ENCODE data around the gene CDPF1. TPM values are rescaled to one million over a fixed set of nuclear protein-coding genes. Genes with fewer than 3 reads are reported as not detected.

The CDPF1 gene
- total and polyA plus RNA-seq, 2 of the 13 experiments (the other 11 are each of a cell fraction or from before 2014, with no cell fraction given), result 5.2 to 8.1 TPM

DNA sequence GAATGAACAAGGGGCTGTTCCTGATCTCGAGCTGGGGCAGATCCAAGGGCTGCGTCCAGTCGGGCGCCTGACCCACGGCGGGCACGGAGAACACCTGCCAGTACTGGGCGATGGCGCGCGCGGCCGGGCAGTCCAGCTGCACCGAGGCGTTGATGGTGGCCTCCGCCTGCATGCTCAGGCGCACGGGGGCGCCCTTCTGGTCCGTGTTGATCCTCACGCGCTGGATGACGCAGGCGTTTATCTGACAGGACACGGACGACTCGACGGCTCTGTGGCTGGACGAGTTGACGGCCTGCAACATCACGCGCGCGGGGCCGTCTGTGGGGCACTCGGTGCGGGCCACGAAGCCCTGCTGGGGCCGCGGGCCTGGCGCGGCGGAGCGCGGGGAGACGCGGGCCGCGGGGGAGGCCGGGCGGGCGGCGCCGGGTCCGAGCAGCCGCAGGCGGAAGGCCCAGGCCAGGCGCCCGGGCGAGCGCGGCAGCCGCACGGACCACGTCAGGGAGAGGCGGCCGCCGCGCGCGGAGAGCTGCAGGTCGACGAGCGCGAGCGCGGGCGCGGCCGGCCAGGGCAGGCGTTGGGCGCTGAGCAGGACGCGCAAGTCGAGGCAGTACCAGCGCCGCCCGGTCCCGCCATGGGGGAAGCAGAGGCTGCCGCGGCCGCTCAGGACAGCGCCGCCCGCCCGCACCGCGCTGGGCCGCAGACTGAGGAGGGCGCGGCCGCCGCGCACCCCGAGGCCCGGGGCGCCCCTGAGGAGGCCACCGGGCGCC lies 12.5 kb upstream of the CDPF1 start:
- ChIA-PET CTCF (ENCODE audit: low intra/inter-chr PET ratio, low total read pairs) (no interaction called here), POLR2A (no interaction called here)
- Histone ChIP-seq H3K27me3 (ENCODE audit: control insufficient read depth in 1 of 2, insufficient read depth in 2 of 2, low read length in 2 of 2) (no peaks in the 10 kb centered on the region), H3K4me1 (ENCODE audit: insufficient read depth, low read length) (peaks cover 26% of the 10 kb centered on the region), H3K4me3 (replicated peaks in 1 of 3; ENCODE audit: insufficient read depth in 1 of 3, low read depth in 2 of 3, low read length in 3 of 3) (no peak overlapping the region), H2AFZ (ENCODE audit: low read length) (no peak overlapping the region), H3K9ac (ENCODE audit: insufficient read depth, low read depth, low read length) (no peak overlapping the region), H3K27ac (ENCODE audit: extremely low read length, insufficient read depth, low read length) (no peak overlapping the region), H3K9me3 (ENCODE audit: low read length) (peaks cover 7% of the 10 kb centered on the region), H3K36me3 (replicated peaks in 1 of 2; ENCODE audit: control insufficient read depth in 1 of 2, insufficient read depth in 2 of 2, low read length in 2 of 2) (no peaks in the 10 kb centered on the region), H3K4me2 (ENCODE audit: low read depth, low read length) (no peak overlapping the region), H3K79me2 (ENCODE audit: insufficient read depth, low read length) (no peaks in the 10 kb centered on the region), H4K20me1 (ENCODE audit: insufficient read depth, low read length) (no peaks in the 10 kb centered on the region)
- 96% methylated on average over 95 of the region's 109 CpGs for WGBS (ENCODE audit: low lambda C conversion rate)
- intact Hi-C loops (cut with micrococcal nuclease; ENCODE audit: unreplicated experiment), result no loop called here
- BruUV-seq (replicated peaks), result no TSS peak
- DNase-seq (ENCODE audit: low spot score), result no peak
- in situ Hi-C loops (cut with HindIII; ENCODE audit: extremely low pct_ligation_motif_present, low pct_unique_long_range_greater_than_20kb), result no loop called here
- FAIRE-seq, result no peak
- ATAC-seq, result no peak
- TF ChIP-seq ATF1 (CRISPR knock-in tag; IDR thresholded peaks at IDR 0.05), result no peak
- TF ChIP-seq ZNF792 (CRISPR knock-in tag; IDR thresholded peaks at IDR 0.05), result no peak
- no peak for TF ChIP-seq CBFB (CRISPR knock-in tag; IDR thresholded peaks at IDR 0.05)
- TF ChIP-seq, protein P1, sequence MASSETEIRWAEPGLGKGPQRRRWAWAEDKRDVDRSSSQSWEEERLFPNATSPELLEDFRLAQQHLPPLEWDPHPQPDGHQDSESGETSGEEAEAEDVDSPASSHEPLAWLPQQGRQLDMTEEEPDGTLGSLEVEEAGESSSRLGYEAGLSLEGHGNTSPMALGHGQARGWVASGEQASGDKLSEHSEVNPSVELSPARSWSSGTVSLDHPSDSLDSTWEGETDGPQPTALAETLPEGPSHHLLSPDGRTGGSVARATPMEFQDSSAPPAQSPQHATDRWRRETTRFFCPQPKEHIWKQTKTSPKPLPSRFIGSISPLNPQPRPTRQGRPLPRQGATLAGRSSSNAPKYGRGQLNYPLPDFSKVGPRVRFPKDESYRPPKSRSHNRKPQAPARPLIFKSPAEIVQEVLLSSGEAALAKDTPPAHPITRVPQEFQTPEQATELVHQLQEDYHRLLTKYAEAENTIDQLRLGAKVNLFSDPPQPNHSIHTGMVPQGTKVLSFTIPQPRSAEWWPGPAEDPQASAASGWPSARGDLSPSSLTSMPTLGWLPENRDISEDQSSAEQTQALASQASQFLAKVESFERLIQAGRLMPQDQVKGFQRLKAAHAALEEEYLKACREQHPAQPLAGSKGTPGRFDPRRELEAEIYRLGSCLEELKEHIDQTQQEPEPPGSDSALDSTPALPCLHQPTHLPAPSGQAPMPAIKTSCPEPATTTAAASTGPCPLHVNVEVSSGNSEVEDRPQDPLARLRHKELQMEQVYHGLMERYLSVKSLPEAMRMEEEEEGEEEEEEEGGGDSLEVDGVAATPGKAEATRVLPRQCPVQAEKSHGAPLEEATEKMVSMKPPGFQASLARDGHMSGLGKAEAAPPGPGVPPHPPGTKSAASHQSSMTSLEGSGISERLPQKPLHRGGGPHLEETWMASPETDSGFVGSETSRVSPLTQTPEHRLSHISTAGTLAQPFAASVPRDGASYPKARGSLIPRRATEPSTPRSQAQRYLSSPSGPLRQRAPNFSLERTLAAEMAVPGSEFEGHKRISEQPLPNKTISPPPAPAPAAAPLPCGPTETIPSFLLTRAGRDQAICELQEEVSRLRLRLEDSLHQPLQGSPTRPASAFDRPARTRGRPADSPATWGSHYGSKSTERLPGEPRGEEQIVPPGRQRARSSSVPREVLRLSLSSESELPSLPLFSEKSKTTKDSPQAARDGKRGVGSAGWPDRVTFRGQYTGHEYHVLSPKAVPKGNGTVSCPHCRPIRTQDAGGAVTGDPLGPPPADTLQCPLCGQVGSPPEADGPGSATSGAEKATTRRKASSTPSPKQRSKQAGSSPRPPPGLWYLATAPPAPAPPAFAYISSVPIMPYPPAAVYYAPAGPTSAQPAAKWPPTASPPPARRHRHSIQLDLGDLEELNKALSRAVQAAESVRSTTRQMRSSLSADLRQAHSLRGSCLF (CRISPR knock-in tag; IDR thresholded peaks at IDR 0.05; ENCODE audit: borderline replicate concordance), result no peak
- TF ChIP-seq ZNF672 (CRISPR knock-in tag; IDR thresholded peaks at IDR 0.05), result no peak

Data from HepG2 (cell line).